NCI-H510A treated with DMSO at 0.1 percent for 48 hours (cell line): ENCODE data around the gene CBARP.

Source experiments
- DNase-seq: peaks from one replicate; lab custom pipeline; 2025; lab: John Stamatoyannopoulos, UW

CBARP gene

DNA sequence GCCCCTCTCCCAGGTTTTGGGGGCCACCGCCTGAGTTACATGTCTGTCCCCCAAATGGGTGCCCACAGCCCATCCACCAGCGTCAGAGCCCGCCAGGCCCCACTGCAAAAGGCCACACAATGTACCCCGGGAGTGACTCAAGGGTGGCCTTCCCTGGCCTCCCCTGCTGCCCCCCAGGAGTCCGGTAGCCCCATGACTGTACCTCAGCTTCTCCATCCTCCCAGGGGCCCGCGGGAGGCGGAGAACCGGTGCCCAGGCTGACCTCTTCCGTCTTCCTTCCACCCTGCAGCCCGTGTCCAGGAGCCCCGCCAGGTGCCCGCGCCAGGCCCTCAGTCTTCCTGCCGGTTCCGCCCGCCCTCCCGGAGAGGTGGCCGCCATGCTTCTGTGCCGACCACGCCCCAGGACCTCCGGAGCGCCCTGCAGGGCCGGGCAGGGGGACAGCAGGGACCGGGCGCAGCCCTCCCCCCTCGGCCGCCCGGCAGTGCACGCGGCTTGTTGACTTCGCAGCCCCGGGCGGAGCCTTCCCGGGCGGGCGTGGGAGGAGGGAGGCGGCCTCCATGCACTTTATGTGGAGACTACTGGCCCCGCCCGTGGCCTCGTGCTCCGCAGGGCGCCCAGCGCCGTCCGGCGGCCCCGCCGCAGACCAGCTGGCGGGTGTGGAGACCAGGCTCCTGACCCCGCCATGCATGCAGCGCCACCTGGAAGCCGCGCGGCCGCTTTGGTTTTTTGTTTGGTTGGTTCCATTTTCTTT lies 10.3 kb downstream of the CBARP start:
- no peak for DNase-seq

DNA sequence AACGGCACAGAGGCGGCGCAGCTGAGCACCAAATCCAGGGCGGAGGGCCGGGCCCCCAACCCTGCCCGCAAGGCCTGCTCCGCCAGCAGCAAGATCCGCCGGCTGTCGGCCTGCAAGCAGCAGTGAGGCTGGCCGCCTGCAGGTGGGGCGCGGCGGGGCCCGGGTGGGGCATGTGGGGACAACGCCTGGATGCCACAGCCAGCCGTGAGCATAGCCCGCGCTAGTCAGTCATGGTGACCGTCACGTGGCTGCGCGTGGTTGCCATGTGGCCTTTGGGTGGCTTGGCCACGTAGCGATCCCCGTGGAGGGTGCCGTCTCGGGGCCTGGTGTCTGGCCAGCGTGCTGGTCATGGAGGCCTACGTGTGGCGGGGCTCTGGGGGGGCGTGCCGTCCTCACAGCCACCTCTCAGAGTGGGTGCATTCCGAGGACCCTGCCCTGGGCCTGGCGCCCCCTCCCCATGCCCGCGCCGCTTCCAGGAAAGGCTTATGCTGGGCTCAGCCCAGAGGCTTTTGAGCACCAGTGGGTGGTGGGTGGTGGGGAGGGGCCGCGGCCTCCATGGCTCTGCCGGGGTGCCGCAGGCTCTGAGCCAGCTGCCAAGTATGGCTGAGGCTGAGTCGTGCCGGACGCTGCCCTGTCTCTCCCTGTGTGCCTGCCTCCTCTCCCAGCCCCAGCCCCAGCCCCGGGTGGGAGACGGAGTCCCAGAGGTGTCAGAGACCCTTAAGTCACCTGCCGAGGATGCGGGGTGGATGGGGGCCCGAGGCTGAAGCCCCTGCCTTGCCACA lies 11.1 kb downstream of the CBARP start:
- DNase-seq, result no peak

DNA sequence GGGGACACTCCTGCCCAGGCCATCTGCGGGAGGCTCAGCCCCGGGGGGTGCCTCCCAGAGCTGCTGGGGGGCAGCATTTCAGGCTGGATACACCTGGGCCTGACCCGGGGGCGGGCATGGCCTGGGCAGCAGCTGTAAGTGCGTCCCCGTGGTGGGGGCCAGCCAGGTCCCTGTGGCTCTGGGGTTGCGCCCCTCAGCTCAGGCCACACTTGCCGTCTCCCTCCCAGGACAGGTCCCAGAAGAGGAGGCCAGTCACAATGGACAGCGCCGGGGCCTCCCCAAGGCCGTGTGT lies 11.6 kb downstream of the CBARP start:
- no peak for DNase-seq

GRCh38 chr19:1225440-1226226 lies 12.2 kb downstream of the CBARP start:
- no peak for DNase-seq

DNA sequence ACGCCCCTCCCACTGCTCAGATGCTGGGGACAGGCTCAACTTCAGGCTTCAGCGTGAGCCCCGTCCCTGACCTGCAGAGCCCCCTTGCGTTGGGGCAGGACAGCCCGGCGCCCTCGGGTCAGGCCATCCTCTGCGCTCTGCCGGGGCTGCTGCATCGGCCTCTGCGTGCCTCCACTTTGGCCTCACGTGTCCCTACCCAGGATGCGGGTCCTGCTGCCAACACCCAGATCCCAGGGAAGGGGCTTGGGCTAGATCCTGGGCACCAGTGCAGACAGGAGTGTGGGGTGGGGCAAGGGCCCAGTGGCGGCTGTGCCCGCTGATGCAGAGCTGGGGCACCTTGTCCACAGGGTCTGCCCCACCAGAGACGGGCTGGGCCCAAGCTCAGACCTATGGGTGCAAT lies 13.0 kb downstream of the CBARP start:
- no peak for DNase-seq

- no peak for DNase-seq
Observed at GRCh38 chr19:1224047-1224825, 13.6 kb downstream of the CBARP start.

DNA sequence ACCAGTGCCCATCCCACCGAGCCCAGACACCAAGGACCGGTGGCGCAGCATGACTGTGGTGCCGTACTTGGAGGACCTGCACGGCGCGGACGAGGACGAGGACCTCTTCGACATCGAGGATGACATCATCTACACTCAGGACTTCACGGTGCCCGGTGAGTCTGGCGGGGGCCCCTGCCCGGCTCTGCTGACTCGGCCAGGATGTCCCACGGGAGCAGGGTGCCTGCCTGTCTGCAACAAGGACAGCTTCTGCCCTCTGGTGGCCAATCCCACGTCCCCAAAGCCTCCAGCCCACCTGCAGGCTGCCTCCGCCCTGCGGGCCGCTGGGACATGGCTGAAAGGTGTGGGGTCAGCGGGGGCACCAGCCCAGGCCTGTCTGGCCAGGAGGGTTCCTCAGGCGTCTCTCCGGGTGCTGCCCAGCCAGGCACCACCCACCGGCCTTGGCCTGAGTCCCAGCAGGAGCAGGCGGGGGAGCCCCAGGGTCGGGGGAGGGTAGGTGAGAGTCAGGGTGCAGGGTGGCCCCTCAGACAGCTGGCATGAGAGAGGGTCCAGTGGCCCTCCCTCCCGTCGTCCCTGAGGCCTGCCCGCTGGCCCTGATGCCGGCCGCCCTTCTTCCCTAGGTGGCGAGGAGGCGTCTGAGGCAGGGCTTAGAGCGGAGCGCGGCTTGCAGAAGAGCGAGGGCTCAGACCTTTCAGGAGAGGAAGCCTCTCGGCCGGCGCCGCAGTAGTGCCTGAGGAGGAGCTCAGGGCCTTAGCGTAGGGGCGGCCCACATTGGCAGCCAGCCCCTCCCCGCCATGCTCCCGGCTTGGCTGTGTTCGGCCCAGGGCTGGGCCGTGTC lies 14.6 kb downstream of the CBARP start:
- DNase-seq, result no peak

DNA sequence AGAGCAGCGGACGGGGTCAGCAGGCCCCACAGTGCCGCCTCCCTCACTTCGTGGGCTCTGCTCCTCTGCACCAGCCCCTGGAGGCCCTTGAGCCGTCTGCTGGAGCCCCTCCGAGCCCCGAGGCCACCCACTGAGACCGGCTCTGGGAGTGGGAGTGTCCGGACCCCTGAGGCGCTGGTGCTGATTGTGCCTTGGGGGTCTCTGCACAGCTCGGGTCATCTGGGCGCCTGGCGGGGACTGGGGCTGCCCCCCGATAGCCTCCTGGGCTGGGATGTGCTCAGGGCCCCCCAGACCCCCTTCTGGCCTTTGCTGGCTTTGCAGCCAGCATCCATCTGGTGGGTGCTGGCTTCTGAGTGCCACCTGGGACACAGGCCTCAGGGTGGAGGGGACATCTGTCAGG lies 15.4 kb downstream of the CBARP start:
- DNase-seq, result no peak

DNA sequence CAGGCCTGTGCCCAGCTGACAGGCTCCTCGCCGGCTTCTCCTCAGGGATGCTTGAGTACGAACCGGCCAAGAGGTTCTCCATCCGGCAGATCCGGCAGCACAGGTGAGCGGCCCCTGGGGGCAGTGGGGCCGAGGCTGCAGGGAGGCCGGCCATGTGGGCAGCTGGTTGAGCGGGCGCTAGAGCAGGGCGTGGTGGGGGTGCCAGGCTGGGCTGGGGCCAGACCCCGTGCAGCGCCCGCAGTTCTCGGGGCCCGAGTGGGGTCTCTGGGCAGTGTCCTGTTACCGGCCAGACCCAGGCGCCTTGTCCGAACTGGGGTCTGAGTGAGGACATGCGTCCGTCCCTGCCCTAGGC lies 15.9 kb downstream of the CBARP start:
- DNase-seq, result no peak

DNA sequence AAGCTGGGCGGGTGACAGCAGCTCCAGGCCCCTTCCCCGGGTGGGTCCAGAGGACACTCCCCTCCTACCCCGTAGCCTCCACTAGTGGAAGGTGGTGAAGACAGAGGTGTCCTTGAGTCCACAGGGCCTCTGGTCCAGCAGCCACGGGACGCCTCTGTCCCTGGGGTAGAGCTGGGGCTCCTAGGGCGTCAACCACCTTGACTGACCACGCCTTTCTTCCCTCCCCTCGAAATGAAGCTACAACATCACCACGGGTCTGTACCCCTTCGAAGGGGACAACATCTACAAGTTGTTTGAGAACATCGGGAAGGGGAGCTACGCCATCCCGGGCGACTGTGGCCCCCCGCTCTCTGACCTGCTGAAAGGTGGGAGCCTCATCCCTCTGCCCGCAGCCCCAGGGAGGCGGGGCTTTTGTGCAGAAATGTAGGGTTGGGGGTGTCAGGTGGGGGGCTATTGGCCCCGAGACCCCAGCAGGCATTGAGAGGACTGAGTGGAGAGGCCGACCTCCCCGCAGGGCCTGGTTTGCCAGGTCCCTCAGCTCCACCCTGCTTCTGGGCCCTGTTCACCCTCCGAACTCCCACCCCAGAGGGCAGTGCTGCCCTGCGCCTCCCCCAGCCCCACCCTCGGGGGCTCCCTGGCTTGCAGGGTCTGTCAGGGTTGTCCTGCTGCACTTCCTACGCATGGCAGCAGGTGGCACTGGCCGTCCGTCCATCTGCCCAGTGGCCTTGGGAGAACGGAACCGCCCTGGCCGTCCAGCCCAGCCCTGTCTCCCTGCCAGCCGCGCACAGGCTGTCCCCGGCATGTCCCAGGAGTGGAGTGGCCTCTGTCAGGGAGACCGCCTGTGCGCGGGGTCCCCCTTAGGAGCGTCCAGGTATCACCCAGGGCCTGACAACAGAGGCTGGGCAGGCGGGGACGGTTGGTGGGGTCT lies 16.6 kb downstream of the CBARP start:
- DNase-seq, result no peak

GRCh38 chr19:1220477-1220930 lies 17.3 kb downstream of the CBARP start:
- DNase-seq, result no peak

GRCh38 chr19:1219786-1220476 lies 17.9 kb downstream of the CBARP start:
- DNase-seq, result no peak

DNA sequence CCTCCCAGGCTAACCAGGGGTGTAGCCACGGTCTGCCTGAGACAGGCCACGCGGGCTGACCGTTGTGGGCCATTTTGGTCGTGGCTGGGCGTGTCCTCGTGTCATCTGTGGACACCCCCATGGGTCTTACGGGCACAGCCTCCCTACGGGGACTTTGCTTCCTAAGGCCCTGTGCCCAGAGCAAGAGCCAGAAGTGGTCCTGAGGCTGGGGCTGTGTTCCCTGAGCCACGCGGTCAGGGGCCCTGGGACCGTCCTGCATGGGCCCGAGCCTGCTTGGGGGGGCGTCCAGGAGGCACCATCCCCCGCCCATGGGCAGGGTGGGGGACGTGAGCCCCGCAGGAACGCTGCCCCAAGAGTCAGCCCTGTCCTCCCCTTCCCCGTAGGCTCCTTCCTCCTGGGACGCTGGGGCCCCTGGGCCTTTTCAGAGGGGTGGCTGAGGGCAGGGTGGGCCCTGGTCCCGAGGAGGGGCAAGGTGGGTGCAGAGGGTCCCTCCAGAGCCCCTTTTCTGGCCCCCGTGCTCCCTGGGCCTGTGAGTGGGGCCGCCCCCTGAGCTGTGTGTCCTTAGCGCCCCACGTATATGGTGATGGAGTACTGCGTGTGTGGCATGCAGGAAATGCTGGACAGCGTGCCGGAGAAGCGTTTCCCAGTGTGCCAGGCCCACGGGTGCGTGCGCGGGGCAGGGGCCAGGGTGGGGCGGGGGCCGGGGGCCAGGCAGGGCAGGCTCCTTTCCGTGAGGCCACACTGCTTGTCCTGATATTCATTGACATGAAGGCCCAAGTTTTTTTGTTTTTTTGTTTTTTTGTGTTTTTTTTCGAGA lies 18.8 kb downstream of the CBARP start:
- no peak for DNase-seq

- no peak for DNase-seq
Observed at GRCh38 chr19:1217366-1217765, 20.4 kb downstream of the CBARP start.

DNA sequence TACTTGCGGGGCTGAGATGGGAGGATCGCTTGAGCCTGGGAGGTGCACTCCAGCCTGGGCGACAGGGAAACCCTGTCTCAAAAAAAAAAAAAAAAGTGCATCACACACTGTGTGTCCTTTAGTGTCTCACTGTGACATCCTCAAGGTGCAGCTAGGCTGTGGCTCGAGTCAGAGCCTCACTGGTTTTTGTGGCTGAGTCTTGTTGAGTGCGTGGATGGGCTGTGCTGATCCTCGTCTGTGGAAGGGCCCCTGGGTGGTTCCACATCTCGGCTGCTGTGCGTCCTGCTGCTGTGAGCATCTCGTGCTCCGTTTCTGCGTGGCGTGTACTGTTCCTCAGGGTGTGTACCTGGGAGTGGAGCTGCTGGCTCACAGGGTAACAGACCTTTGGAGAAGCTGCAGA lies 21.0 kb downstream of the CBARP start:
- DNase-seq, result no peak

DNA sequence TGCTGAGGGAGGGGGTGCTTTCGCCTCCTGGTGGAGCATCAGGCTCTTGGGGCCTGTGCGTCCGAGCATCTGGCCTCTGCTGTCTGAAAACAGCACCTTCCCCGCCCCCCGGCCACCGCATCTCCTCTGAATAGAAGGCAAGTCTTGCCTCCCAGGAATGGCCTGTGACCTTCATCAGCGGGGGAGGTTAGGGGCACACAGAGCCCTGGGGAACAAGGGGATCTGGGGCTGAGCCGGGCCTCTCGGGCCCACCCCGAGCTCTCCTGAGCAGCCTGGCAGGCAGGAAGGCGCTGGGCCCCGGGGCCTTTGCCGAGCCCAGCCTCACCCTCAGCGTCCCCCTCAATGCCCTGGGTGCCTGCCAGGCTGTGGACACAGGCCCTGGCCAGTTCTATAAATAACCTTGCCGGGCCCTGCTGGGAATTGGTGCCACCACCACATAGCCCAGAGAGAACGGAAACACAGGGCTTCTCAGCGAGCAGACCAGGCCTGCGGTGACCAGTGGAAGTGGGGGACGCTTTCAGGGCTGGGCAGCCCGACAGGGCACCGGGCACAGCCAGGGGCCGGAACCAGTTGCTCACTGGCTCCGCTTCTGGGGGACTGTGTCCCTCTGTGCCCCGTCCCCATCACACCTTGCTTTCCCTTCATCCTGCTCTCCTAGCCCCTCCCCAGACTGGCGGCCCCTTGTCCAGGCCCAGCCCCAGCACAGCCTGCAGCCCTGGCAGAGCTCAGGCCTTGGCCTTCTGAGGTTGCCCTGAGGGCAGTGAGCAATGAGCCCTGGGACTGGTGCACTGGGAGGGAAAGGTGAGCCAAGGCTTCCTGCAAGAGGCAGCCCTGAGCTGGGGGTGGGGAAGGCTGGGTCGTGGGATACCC lies 22.7 kb downstream of the CBARP start:
- no peak for DNase-seq

GRCh38 chr19:1214299-1214861 lies 23.4 kb downstream of the CBARP start:
- no peak for DNase-seq
